ENCODE results near the gene NGEF.
"Not testable (repeated sequence)": the region's sequence is repeated elsewhere in the genome, so short reads cannot be mapped to it uniquely, and the experiment has no call there.

NGEF gene

DNA sequence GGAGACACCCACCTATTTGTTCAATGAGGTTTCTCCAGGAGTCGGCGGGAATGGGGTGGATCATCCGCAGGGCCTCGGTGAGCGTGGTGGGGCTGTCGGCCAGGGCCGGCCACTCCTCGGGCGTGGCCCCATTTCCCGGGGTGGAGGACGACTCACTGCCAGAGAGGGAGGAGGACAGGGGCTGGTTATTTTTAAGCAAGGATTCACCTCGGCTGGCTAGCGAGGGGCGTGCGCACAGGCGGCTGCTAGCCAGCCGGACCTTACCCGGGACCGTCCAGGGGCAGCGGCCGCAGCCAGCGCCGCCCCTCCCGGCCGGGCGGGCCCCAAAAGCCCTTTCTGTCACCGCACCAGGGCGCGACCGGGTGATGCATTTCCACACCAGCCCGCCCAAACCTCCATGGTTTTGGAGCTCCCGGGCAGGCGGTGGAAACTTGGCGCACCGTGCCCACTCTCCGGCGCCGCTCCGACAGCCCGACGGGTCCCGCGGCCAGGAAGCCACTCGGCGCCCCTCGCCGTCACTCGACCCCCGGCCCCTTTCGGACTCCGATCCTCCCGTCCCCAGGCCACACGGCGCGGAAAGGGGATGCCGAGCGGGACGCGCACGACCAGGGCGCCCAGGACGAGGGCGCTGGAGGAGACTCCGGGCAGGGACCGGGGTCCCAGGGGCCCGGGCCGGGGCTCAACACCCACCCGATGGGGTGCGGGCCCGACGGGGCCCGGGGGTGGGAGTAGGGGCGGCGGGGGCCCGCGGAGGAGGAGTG, 85.8 kb downstream of the NGEF start:
- peak; percentile 48 for DNase-seq

DNA sequence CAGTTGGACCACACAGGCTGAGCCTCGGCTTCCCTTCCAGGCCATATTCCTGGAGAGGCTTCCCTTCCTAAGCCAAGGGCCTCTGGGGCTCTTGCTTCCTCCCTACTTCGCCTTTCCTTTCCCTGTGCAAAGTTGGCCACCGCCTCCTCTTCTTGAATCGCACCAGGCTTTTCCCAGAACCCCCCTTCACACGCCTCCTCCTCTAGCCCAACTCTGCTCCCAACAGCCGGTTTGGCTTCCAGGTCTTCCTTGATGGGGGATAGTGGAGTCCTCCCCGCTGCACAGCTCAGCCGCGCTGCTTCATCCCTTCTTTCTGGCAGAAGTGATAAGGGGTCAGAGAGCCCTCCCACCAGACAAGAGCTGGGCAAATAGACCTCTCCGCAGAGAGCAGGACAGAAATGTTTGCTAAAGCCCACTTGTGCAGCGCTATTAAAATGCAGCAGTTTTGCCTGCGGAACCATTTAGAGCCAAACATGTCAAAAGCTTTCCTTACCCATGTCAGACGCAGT, 86.6 kb downstream of the NGEF start:
- DNase-seq: peak; percentile 27

DNA sequence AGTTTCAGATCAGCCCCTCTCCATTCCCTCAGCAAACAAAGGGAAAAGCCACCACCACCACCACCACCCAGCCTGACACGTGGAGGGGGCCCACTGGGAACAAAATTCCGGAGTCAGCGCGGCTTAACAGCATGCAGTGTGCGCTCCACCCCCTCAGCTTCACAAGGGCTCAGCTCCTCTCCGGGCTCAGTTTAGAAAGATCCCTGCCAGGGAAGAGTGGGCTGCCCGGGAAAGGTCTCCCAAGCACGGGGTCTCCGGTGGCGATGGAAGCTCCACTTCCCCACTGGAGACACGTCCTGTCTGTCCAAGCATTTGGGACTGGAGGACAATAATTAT, 87.3 kb downstream of the NGEF start:
- no peak for DNase-seq

DNA sequence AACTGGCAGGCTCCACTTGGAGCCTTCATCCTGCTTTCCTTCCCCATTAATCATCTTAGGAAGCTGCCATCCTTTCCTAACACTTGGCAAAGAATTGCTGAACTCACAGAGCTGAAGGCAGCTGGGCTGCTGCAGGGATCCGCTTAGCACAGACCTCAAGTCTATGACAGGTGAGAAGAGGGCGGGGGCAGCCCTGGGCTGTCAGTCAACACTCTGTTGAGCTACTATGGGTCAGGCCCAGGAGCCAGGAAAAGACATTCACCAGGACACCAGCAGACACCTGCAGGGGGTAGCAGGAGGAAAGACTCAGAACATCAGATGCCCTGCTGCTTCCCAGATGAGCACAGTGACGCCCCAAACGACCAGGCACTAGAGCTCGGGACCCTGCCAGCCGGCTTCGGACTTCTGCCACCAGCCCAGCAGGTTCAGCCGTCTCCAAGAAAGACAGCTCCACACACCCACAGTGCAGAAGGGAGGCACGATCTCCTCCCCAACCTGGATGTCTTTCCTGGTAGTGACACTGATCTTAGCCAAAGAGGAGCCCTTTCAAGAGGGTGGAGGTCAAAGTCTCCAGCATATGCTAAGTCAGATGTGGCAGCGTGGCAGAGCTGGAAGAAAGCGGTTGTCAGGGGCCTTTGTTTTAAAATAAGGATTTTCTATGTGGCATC, 87.8 kb downstream of the NGEF start:
- DNase-seq: no peak

DNA sequence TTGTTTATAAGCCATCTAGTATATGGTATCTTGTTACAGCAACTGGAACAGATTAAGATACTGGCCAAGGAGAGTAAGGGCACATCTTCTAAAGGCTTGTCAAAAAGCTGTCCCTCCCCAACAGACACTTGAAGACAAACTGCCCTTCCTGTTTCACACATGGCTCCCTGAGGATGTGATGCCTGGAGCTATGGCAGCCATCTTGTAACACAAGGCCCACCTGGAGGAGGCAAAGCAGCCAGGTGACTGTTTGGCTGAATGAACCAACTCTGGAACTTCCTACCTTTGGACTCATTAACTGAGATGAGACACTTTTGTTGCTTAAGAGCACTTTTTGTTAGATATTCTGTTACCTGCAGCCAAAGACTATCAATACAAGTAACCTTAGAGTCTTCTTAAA, 88.6 kb downstream of the NGEF start:
- DNase-seq: no peak

DNA sequence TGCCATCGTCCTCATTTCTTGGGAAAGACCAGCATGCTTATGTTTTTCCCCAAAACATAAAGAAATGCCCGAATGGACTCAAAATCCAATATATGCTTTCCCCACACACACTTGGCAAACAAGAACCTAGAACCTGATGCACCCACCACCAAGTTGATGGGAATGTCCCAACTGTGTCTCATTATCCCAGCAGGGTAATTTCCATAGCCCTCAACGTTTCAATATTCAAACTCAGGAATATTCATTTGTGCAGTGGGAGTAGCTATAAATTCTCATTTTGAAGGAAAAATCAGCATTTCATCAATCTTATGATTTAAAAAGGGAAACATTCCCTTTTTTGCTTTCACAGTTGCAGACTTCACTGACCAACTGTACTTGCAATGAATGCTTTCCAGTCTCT, 92.3 kb downstream of the NGEF start:
- no peak for DNase-seq

DNA sequence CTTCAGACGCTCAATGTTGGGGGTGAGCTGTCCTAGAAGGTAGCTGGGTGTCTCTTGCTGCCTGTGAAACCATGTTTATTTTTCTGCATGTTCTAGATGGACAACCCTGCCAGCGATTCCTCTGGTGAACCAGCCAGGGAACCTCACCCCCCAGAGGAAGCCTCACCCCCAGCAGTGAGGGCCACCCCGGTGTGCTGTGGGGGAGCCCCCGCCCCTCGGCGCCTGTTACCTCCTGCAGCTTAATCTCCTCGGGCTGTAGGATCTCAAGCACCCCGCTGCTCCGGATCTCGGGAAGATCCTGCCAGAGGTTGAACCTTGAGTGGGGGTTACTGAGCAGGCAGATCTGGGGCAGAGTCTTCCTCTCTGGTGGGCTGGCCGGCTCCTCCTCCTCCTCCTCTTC, 93.0 kb downstream of the NGEF start:
- no peak for DNase-seq

DNA sequence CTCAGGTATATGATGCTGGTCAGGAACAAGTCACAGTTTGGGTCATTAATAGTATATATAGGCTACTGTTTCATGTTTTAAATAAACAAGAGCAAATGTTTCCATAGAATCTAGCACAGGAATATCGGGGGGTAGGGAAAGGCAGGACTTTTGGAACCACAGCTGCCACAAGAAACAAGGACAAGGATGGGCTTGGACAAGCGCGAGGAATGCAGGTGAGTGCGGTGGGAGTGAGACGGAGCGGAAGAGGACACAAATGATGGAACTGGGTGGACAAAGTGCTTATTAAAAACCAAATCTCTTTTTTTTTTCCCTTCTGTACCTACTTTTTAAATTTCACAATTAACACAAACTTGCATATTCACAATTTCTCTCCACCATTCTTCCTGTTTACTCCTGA, 93.9 kb downstream of the NGEF start:
- no peak for DNase-seq

DNA sequence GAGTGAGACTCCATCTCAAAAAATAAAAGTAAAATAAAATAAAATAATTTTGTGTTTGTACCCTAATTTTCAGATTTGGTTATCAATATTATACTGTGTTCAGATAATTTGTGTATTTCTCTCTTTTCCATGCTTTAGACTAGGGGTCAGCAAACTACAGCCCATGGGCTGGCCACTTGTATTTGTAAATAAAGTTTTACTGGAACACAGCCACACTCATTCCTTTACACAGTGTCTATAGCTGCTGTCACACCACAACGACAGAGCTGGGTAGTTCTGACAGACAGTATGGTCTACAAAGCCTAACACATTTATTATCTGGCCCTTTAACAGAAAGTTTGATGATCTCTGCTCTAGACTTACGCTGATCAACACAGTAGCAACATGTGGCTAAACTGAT, 99.2 kb downstream of the NGEF start:
- DNase-seq: no peak

DNA sequence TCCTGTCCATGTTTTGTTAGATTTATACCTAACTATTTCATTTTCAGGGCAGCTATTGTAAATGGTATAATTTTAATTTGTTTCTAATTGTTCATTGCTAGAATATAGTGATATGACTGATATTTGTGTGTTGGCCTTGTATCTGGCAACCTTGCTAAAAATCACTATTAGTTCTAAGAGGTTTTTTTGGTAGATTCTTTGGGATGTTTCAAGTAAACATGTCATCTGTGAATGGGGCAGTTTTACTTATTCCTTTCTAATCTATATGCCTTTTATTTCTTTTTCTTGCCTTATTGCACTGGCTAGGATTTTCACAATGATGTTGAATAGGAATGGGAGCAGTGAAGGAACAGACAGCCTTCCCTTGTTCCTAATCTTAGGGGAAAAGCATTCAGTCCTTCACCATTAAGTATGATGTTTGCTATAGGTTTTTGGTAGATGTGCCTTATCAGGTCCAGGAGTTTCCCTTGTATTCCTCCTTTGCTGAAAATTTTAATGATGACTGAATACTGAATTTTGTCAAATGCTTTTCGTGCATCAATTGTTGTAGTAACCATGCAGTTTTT, 101.3 kb downstream of the NGEF start:
- no peak for DNase-seq

DNA sequence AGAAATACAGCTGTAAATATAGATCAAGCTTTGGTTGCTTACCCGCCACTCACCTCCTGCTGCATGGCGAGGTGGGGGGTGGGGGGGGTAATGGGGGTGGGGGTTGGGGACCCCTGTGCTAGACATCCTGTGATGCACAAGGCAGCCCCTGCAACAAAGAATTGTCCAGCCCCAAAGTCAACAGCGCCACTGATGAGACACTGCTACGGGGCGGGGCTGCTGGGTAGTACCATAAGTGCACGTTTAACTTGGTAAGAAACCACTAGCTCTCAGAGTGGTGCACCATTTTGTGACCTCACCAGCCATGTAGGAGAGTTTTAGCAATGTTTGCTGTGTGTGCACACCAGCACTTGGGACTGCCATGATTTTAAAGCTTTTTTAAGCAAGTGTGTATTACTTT, 102.7 kb downstream of the NGEF start:
- DNase-seq: no peak

DNA sequence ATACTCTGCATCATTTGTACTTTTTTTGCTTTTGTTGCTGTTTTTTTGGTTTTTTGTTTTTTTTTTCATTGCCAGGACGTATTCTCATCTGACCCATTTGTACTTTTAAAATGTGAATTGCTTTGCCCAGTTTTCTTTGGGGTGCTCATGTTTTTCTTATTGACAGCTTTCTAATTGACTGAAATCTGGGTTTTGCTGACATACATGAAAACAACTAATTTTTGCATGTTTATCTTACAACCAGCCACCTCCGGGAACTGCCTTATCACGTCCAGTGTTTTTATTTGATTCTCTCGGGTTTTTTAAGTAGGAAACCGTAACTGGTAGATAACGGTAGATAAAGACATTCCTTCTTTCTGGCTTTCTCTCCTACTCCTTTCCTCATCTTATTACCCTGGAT, 104.4 kb downstream of the NGEF start:
- DNase-seq: no peak

DNA sequence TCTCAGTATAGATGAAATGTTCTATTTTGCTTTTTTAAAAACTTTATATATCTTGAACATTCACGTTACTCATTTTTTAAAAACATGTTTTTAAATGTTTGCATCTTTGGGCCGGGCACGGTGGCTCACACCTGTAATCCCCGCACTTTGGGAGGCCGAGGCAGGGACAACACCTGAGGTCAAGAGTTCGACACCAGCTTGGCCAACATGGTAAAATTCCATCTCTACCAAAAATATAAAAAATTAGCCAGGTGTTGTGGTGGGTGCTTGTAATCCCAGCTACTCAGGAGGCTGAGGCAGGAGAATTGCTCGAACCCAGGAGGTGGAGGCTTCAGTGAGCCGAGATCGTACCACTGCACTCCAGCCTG, 105.4 kb downstream of the NGEF start:
- DNase-seq: not testable (repeated sequence)

DNA sequence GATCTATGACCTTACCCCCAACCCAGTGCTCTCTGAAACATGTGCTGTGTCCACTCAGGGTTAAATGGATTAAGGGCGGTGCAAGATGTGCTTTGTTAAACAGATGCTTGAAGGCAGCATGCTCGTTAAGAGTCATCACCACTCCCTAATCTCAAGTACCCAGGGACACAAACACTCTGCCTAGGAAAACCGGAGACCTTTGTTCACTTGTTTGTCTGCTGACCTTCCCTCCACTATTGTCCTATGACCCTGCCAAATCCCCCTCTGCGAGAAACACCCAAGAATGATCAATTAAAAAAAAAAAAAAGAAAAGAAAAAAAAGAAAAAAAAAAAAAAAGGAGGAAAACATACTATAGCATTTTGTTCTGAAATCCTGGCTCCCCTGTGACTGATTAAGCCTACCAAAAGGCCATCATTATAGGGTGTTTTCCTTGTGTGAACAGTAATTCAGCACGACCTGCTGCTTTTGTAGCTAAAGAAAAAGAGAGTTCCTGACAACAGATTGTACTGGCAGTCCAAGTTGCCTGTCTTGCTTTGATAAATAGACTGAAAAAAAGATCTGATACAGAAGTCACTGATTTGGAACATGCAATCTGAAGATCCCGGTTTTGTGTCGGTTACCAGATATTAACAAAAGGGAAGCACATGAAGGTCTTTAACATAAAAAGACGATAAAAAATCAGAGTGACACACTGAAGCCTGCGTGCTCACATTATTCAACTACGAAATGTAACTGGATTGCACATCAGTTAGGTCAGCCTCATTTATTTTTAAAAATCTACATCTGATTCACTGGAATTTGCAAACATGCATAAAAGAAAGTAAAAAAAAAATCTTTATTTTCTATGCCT, 106.0 kb downstream of the NGEF start:
- DNase-seq: not testable (repeated sequence)

DNA sequence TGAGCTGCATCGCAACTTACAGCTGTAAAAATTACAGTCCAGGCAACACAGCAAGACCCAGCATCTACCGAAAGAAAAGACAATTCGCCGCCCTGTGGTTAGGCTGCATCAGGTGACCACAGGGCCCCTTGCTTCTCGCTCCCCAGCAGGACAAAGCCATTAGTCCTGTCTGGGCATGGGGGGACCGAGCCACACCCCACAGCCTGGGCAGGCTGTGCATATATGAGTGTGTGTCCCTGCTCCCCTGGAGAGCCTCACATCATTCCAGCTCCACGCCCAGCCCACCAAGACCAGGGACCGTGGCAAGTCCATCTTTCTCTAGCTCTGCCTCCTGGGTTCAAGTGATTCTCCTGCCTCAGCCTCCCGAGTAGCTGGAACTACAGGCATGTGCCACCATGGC, 109.1 kb downstream of the NGEF start:
- DNase-seq: no peak

DNA sequence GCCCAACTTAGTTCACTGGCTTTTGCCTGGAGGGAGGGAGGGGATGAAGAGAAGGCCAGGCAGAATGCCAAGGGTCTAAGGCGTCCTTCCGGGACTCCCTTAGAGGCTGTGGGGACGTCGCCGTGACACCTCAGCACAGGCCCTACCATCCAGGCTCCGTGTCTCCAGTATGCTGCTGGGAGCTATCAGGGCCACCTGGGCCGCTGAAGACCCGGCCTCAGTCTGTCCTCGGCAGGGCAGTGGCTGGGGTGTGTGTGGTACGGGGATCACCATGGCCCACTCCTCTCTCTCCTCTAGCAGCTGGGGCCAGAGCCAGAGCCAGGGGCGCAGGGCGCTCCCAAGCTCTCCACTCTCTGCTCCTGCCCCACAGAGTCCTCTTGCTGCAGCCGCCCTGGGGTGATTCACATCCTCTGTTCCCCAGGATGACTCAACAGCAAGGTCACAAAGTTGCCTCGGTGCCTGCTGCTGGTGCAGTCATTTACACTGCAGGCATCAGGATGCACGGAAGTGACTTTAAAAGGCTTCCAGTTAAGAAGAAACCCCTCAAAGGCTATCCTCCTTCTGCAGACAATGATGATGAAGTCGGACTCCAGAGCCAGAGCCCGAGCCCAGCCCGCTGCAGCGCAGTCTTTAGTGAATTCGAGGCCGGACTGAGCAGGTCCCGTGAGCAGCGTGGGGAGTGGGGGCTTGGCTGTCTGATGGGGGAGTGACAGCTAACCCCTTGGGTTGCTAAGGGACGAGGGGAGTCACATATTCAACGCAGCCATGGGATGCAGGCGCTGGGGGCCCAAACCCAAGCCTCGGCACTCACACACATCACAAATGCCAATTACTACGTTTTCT, 111.1 kb downstream of the NGEF start:
- DNase-seq: no peak

DNA sequence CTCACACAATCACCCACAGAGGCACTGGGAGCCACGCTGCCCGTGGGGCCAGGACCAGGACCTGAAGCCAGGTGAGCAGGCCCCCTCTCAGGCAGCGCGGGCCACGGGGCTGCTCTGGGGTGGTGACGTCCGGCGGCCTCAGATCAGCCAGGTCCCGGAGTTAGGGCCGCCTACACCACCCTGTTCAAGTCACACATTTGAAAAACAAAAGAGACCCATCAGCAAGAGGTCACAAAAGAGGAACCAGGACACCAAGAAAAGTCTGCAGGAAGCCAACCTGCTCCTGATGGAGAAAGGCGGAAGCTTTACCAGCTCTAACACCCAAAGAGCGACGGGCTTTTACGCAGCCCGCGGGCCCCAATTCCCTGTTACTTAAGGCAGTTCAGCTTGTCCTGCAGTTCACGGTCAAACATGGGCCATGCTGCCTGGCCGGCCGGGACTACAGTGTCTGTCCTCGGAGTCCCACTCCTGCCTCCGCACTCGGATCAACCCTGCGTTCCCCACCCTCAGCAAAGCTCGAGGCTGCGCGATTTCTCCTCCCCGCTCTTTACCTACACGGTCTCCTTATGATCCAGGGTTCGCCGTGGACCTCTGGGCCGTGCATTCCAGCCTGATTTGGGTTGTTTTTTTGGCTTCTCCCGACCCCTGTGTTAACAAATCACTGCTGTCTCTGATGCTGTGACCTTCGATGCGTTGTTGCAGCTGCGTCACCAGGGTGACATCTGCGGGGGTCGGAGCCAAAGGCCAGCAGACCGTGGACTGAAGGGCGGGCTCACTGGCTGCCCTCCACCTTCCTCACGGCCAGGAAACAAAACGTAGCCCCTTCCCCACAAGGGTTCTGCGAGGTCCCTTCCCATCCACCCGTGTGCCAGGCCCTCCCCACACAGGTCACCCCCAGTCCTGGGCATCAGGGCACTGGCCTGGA, 112.0 kb downstream of the NGEF start:
- DNase-seq: peak; percentile 44

DNA sequence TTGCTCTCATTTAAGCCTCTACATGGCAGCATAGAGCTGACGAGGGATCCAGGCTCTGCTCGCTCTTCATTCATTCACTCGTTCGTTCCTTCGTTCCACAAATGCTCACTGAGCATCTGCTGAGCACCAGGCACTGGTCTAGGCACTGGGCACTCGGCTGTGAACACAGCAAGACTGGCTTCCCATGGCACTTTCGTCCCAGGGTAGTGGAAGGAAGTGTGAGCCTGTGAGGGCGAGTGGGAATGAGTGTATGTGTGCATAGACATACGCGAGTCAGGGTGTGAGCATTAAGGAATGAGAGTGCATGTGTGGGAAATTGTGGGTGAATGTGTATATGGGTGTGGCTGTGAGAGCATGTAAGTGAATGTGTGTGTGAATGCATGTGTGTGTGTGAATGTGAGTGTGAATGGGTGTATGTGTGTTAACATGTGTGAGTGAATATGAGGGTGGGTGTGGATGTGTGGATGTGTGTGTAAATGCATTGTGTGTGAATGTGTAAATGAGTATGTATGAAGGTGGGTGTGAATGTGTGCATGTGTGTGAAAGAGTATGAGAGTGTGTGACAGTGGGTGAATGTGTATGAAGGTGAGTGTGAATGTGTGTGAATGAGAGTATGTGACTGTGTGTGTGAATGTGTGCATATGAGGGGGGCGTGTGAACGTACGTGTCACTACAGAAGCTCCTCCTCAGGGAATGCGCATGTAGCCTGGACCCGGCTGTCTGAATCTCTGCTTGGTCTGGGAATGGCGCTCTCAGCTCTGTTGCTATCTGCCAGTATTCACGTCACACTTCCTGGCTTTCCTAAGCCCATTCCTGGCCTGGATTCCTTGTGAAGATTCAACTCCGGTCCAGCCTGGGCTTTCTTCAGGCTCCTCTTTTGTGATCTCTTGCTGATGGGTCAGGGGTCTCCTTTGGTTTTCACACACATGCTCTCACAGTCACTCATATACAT, 114.2 kb downstream of the NGEF start:
- no peak for DNase-seq

DNA sequence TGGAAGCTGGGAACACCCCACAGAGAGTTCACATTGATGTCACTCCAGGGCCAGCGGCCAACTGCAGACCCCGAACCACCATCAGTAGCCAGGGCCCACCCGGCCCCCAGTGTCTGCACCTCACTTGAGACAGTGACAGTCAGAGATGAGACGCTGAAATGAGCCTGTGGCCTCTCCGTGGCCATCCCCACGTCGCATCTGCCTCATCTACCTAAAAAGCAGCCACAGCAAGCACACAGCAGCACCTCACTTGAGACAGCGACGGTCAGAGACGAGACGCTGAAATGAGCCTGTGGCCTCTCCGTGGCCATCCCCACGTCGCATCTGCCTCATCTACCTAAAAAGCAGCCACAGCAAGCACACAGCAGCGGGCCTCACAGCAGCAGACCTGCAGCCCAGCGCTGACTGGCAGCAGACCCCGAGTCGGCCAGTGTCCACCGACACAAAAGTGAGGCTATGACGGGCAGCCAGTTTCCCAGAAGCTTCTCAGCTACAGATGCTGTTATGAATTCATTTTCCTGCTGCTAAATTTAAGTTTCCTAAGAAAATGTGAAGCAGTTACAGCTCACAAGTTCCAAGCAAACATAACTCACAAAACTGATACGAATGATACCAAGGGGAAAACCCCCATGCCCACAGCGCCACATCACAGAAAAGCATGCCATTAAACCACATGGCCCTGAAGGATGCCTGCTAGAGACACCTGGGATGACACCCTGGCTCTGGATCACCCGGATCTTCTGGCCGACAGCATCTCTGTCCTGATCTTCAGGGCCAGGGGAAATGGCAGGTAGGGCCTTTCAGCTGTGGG, 115.3 kb downstream of the NGEF start:
- no peak for DNase-seq

All from right kidney (tissue), 1 donor.